HL-60 (cell line): ENCODE measurements around the gene PLCB1.

Experiments
- POLR2AphosphoS5 ChIP-seq: IDR thresholded peaks from 2 replicates; pipeline ENCODE4 v1.6.1; 2012; ENCODE audit warnings: low read depth
- TF ChIP-seq, protein P1 (sequence below): IDR thresholded peaks from one replicate; pipeline ENCODE4 v1.5.1; 2011; ENCODE audit warnings: low read length, control low read depth, inconsistent platforms; ENCODE audit not compliant: insufficient read depth
- TF ChIP-seq, protein P2 (sequence below): IDR thresholded peaks from 2 replicates; pipeline ENCODE4 v1.6.1; 2012; ENCODE audit warnings: low read depth; ENCODE audit not compliant: insufficient replicate concordance

DNA sequence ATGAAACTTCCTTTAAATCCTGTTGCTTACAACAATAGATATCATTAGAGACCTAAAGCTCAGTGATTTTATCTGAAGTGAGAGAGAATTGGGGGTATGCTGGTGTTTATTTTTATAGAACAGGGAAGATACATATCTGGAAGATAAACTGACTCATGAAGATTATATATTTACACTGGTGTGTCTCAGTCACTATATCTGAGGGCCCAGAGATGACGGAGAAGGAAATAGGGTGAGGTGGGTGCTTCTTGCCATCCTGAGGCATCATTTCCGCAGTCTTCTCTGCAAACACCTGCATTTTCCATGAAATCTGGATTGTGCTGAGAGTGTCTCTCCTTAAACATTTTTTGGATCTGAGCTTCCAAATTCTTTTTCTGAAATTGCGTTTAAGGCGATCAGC is 5.9 kb upstream of the PLCB1 start:
- TF ChIP-seq, protein P1, sequence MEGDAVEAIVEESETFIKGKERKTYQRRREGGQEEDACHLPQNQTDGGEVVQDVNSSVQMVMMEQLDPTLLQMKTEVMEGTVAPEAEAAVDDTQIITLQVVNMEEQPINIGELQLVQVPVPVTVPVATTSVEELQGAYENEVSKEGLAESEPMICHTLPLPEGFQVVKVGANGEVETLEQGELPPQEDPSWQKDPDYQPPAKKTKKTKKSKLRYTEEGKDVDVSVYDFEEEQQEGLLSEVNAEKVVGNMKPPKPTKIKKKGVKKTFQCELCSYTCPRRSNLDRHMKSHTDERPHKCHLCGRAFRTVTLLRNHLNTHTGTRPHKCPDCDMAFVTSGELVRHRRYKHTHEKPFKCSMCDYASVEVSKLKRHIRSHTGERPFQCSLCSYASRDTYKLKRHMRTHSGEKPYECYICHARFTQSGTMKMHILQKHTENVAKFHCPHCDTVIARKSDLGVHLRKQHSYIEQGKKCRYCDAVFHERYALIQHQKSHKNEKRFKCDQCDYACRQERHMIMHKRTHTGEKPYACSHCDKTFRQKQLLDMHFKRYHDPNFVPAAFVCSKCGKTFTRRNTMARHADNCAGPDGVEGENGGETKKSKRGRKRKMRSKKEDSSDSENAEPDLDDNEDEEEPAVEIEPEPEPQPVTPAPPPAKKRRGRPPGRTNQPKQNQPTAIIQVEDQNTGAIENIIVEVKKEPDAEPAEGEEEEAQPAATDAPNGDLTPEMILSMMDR = no peak
- no peak for TF ChIP-seq POLR2AphosphoS5
- TF ChIP-seq, protein P2, sequence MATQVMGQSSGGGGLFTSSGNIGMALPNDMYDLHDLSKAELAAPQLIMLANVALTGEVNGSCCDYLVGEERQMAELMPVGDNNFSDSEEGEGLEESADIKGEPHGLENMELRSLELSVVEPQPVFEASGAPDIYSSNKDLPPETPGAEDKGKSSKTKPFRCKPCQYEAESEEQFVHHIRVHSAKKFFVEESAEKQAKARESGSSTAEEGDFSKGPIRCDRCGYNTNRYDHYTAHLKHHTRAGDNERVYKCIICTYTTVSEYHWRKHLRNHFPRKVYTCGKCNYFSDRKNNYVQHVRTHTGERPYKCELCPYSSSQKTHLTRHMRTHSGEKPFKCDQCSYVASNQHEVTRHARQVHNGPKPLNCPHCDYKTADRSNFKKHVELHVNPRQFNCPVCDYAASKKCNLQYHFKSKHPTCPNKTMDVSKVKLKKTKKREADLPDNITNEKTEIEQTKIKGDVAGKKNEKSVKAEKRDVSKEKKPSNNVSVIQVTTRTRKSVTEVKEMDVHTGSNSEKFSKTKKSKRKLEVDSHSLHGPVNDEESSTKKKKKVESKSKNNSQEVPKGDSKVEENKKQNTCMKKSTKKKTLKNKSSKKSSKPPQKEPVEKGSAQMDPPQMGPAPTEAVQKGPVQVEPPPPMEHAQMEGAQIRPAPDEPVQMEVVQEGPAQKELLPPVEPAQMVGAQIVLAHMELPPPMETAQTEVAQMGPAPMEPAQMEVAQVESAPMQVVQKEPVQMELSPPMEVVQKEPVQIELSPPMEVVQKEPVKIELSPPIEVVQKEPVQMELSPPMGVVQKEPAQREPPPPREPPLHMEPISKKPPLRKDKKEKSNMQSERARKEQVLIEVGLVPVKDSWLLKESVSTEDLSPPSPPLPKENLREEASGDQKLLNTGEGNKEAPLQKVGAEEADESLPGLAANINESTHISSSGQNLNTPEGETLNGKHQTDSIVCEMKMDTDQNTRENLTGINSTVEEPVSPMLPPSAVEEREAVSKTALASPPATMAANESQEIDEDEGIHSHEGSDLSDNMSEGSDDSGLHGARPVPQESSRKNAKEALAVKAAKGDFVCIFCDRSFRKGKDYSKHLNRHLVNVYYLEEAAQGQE = no peak
